Measurements from ENCODE around the gene TTI1.

DNA sequence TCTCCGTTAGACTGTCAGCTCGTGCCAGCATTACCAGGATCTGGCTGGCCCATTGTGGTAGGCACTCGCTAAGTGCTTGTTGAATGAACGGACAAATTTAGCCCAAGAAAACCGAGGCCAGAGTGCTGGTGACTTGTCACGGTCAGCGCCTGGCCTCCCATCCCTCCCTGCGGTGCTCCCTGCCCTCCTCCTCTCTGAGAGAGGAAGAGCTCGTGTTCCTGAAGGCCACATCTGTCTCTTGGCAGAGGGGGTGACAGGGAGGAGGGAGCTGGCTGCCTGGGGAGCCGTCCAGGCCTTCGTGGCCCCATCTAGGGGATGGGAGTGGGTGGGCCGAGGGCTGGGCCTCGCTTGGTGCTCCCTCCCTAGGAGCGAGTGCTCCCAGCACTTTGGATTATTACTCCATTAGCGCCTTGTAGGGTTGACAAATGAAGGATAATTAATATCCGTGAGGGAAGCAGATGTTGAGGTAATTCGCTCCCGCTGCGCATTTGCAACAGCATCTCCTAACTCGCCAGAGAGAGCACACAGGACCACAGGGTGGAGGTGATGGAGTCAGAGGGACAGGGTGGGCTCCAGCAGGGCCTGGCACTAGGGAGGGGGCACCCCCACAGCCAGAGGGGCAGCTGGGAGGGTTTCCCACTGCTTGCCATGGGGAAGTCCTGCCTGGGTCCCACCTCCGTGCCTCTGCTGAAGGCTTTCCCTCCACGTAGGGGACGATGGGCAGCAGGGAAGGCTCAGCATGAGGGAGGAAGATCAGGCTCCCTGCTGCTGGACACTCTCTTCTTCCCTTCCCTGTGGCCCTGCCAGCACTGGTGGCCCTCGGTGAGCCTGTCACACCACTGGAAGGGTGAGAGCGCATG lies 93.3 kb downstream of the TTI1 start:
- TF ChIP-seq, protein P1, sequence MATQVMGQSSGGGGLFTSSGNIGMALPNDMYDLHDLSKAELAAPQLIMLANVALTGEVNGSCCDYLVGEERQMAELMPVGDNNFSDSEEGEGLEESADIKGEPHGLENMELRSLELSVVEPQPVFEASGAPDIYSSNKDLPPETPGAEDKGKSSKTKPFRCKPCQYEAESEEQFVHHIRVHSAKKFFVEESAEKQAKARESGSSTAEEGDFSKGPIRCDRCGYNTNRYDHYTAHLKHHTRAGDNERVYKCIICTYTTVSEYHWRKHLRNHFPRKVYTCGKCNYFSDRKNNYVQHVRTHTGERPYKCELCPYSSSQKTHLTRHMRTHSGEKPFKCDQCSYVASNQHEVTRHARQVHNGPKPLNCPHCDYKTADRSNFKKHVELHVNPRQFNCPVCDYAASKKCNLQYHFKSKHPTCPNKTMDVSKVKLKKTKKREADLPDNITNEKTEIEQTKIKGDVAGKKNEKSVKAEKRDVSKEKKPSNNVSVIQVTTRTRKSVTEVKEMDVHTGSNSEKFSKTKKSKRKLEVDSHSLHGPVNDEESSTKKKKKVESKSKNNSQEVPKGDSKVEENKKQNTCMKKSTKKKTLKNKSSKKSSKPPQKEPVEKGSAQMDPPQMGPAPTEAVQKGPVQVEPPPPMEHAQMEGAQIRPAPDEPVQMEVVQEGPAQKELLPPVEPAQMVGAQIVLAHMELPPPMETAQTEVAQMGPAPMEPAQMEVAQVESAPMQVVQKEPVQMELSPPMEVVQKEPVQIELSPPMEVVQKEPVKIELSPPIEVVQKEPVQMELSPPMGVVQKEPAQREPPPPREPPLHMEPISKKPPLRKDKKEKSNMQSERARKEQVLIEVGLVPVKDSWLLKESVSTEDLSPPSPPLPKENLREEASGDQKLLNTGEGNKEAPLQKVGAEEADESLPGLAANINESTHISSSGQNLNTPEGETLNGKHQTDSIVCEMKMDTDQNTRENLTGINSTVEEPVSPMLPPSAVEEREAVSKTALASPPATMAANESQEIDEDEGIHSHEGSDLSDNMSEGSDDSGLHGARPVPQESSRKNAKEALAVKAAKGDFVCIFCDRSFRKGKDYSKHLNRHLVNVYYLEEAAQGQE (IDR thresholded peaks at IDR 0.05; ENCODE audit: low read depth), result no peak
- TF ChIP-seq, protein P2, sequence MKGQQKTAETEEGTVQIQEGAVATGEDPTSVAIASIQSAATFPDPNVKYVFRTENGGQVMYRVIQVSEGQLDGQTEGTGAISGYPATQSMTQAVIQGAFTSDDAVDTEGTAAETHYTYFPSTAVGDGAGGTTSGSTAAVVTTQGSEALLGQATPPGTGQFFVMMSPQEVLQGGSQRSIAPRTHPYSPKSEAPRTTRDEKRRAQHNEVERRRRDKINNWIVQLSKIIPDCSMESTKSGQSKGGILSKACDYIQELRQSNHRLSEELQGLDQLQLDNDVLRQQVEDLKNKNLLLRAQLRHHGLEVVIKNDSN (IDR thresholded peaks at IDR 0.05), result no peak
- no peak for TF ChIP-seq CEBPB (IDR thresholded peaks at IDR 0.05)
- TF ChIP-seq, protein P3, sequence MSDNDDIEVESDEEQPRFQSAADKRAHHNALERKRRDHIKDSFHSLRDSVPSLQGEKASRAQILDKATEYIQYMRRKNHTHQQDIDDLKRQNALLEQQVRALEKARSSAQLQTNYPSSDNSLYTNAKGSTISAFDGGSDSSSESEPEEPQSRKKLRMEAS (IDR thresholded peaks at IDR 0.05), result no peak
- no peak for TF ChIP-seq TCF12 (IDR thresholded peaks at IDR 0.05; ENCODE audit: low read depth)
- TF ChIP-seq TEAD4 (IDR thresholded peaks at IDR 0.05), result no peak
- no peak for TF ChIP-seq CREB1 (IDR thresholded peaks at IDR 0.05; ENCODE audit: low read depth)
- TF ChIP-seq TAF1 (IDR thresholded peaks at IDR 0.05; ENCODE audit: low read depth), result no peak
- no peak for TF ChIP-seq FOXM1 (IDR thresholded peaks at IDR 0.05; ENCODE audit: borderline replicate concordance, low read depth)
- no peak for TF ChIP-seq NFIC (IDR thresholded peaks at IDR 0.05)
- TF ChIP-seq EGR1 (IDR thresholded peaks at IDR 0.05), result no peak
- no peak for TF ChIP-seq YY1 (IDR thresholded peaks at IDR 0.05; ENCODE audit: low read depth)

All from Ishikawa (cell line).